OCI-LY7 (cell line): ENCODE measurements around the gene TMC4. TPM values are rescaled to one million over a fixed set of nuclear protein-coding genes. Genes with fewer than 3 reads are reported as not detected.
"Not testable (repeated sequence)": the region's sequence is repeated elsewhere in the genome, so short reads cannot be mapped to it uniquely, and the experiment has no call there.

Experiments used
- BruUV-seq: library from RNA; stranded (reverse); fragments of 400-500 nt; replicated peaks from 2 replicates; lab custom pipeline; 2021; lab: Mats Ljungman, UMichigan
- CTCF ChIA-PET: fragments of 300-600 bp; sonication (Branson Sonifier 250); formaldehyde crosslinking; loops from one replicate; lab custom pipeline; 2022; ENCODE audit warnings: antibody characterized with exemption; ENCODE audit not compliant: unreplicated experiment; lab: Charles Lee
- POLR2A ChIA-PET: fragments of 300-600 bp; sonication (Branson Sonifier 250); formaldehyde crosslinking; loops from one replicate; lab custom pipeline; 2022; ENCODE audit warnings: antibody characterized with exemption; lab: Charles Lee
- DNase-seq: peaks from one replicate; pipeline ENCODE4 v3.0.0-alpha.2; 2015; ENCODE audit warnings: low spot score
- H2AFZ ChIP-seq: fragments of 200-600 bp; sonication (generic), shearing (Covaris generic); 2 replicates; pipeline ENCODE4 v1.6.1; 2014; ENCODE audit warnings: mild to moderate bottlenecking, antibody characterized with exemption, low read length, moderate library complexity
- H3K27ac ChIP-seq: fragments of 200-600 bp; sonication (generic); 2 replicates; pipeline ENCODE4 v1.5.1; 2014; ENCODE audit warnings: mixed run types, low read depth, mild to moderate bottlenecking, moderate library complexity, low read length, inconsistent platforms; ENCODE audit not compliant: poor library complexity, severe bottlenecking
- H3K36me3 ChIP-seq: fragments of 200-600 bp; sonication (generic); 2 replicates; pipeline ENCODE4 v1.6.1; 2014; ENCODE audit warnings: mild to moderate bottlenecking, antibody characterized with exemption, low read length, moderate library complexity, mixed read lengths; ENCODE audit not compliant: insufficient read depth
- H3K4me1 ChIP-seq: fragments of 200-600 bp; sonication (generic); 2 replicates; pipeline ENCODE4 v1.5.1; 2014; ENCODE audit warnings: mild to moderate bottlenecking, low read length; ENCODE audit not compliant: insufficient read depth, poor library complexity, severe bottlenecking
- H3K4me2 ChIP-seq: fragments of 200-600 bp; sonication (generic); 2 replicates; pipeline ENCODE4 v1.6.1; 2014; ENCODE audit warnings: mild to moderate bottlenecking, low read length
- H3K4me3 ChIP-seq: fragments of 200-600 bp; sonication (generic); 2 replicates; pipeline ENCODE4 v1.5.1; 2014; ENCODE audit warnings: mild to moderate bottlenecking, low read depth, low read length; ENCODE audit not compliant: poor library complexity, severe bottlenecking
- H3K79me2 ChIP-seq: fragments of 200-600 bp; sonication (generic); 2 replicates; pipeline ENCODE4 v1.6.1; 2016; ENCODE audit warnings: low read depth, mild to moderate bottlenecking, low read length, moderate library complexity, mixed read lengths; ENCODE audit not compliant: insufficient read depth
- H3K9me2 ChIP-seq: fragments of 200-600 bp; sonication (generic); 2 replicates; pipeline ENCODE4 v1.6.1; 2016; ENCODE audit warnings: mild to moderate bottlenecking, low read length, mixed read lengths; ENCODE audit not compliant: insufficient read depth
- H3K9me3 ChIP-seq: fragments of 200-600 bp; sonication (generic); 2 replicates; pipeline ENCODE4 v1.6.1; 2014; ENCODE audit warnings: mild to moderate bottlenecking, mixed run types, low read length, mixed read lengths
- H4K20me1 ChIP-seq: fragments of 200-600 bp; sonication (generic); 2 replicates; pipeline ENCODE4 v1.6.1; 2014; ENCODE audit warnings: mild to moderate bottlenecking, antibody characterized with exemption, low read length, moderate library complexity, mixed read lengths; ENCODE audit not compliant: insufficient read depth
- CTCF ChIP-seq: fragments of 200-600 bp; sonication (generic); conservative IDR thresholded peaks from 2 replicates; pipeline ENCODE4 v1.5.1; 2014; ENCODE audit warnings: mild to moderate bottlenecking, antibody characterized with exemption, low read length, moderate library complexity, mixed read lengths
- EZH2phosphoT487 ChIP-seq: fragments of 200-600 bp; sonication (generic); IDR thresholded peaks from 2 replicates; pipeline ENCODE4 v1.6.1; 2018; ENCODE audit warnings: low read depth, borderline replicate concordance, mild to moderate bottlenecking, mixed run types, antibody characterized with exemption, low read length, moderate library complexity, mixed read lengths
- intact Hi-C: fragments of 100-400 bp; cut with micrococcal nuclease; formaldehyde crosslinking; loops from one replicate; pipeline ENCODE4 v1.10.0; 2022; ENCODE audit not compliant: unreplicated experiment
- total RNA-seq, 2 experiments: library from RNA; depleted of rRNA in 1 of 2; stranded (reverse); fragments of >200 nt in 1 of 2; shearing (Covaris generic) in 1 of 2; gene quantifications; 2 replicates each; pipeline ENCODE4 v1.2.3, GENCODE V29; 2014 to 2022

TMC4 gene
- total RNA-seq, 2 experiments from 2014 or later = not detected

GRCh38 chr19:54216869-54217268, 43.9 kb upstream of the TMC4 start:
- ChIA-PET CTCF (no interaction called here), POLR2A (no interaction called here)
- no peak overlapping the region for H2AFZ ChIP-seq
- H3K27ac ChIP-seq = no peak overlapping the region
- intact Hi-C loops = no loop called here
- no peaks in the 10 kb centered on the region for H3K4me1 ChIP-seq
- DNase-seq = no peak
- BruUV-seq = no TSS peak
- no peaks in the 10 kb centered on the region for H3K9me3 ChIP-seq
- TF ChIP-seq CTCF (no peak), EZH2phosphoT487 (no peak)
- H3K79me2 ChIP-seq = no peaks in the 10 kb centered on the region
- H4K20me1 ChIP-seq = no peaks in the 10 kb centered on the region
- H3K4me3 ChIP-seq = no peak overlapping the region
- H3K9me2 ChIP-seq = no peaks in the 10 kb centered on the region
- H3K36me3 ChIP-seq = peaks cover 23% of the 10 kb centered on the region
- H3K4me2 ChIP-seq = no peak overlapping the region

GRCh38 chr19:54214734-54215133, 41.8 kb upstream of the TMC4 start:
- H3K9me3 ChIP-seq, H4K20me1 ChIP-seq, intact Hi-C loops, H3K27ac ChIP-seq, DNase-seq, H3K4me1 ChIP-seq, CTCF ChIA-PET, BruUV-seq, POLR2A ChIA-PET, H3K4me2 ChIP-seq, H3K79me2 ChIP-seq, H2AFZ ChIP-seq, H3K9me2 ChIP-seq, H3K4me3 ChIP-seq: not testable (repeated sequence)
- H3K36me3 ChIP-seq = peaks cover 36% of the 10 kb centered on the region

GRCh38 chr19:54214217-54214616, 41.3 kb upstream of the TMC4 start:
- H2AFZ ChIP-seq, intact Hi-C loops, H3K9me3 ChIP-seq, H3K79me2 ChIP-seq, H3K9me2 ChIP-seq, DNase-seq, H3K4me1 ChIP-seq, H3K27ac ChIP-seq, H4K20me1 ChIP-seq, BruUV-seq, H3K4me2 ChIP-seq, CTCF ChIA-PET, POLR2A ChIA-PET, H3K4me3 ChIP-seq: not testable (repeated sequence)
- H3K36me3 ChIP-seq = peaks cover 42% of the 10 kb centered on the region

GRCh38 chr19:54211235-54211634, 38.3 kb upstream of the TMC4 start:
- no peak overlapping the region for H3K4me2 ChIP-seq
- CTCF ChIA-PET = no interaction called here

More at GRCh38 chr19:54211235-54211634, 38.3 kb upstream of the TMC4 start:
- H3K9me2 ChIP-seq = no peaks in the 10 kb centered on the region
- POLR2A ChIA-PET = no interaction called here
- H3K4me1 ChIP-seq = peaks cover 17% of the 10 kb centered on the region
- no peak overlapping the region for H3K4me3 ChIP-seq
- H3K79me2 ChIP-seq = peaks cover 7% of the 10 kb centered on the region; the same call in 1 of the 2 replicates
- H3K27ac ChIP-seq = no peak overlapping the region
- no peaks in the 10 kb centered on the region for H3K9me3 ChIP-seq
- no peak for DNase-seq
- intact Hi-C loops = no loop called here
- no TSS peak for BruUV-seq
- no peak overlapping the region for H2AFZ ChIP-seq
- TF ChIP-seq CTCF = no peak
- no peak for TF ChIP-seq EZH2phosphoT487
- H4K20me1 ChIP-seq = peaks cover 8% of the 10 kb centered on the region; the same call in 1 of the 2 replicates
- peaks cover 71% of the 10 kb centered on the region for H3K36me3 ChIP-seq
